DMS153 treated with DMSO at 0.1 percent for 48 hours (cell line): Measurements from ENCODE around the gene TACC3.
"Not testable (repeated sequence)": the region's sequence is repeated elsewhere in the genome, so short reads cannot be mapped to it uniquely, and the experiment has no call there.

ENCODE experiments used
- DNase-seq: peaks from one replicate; lab custom pipeline; 2025; ENCODE audit not compliant: unreplicated experiment; lab: John Stamatoyannopoulos, UW

The TACC3 gene

DNA sequence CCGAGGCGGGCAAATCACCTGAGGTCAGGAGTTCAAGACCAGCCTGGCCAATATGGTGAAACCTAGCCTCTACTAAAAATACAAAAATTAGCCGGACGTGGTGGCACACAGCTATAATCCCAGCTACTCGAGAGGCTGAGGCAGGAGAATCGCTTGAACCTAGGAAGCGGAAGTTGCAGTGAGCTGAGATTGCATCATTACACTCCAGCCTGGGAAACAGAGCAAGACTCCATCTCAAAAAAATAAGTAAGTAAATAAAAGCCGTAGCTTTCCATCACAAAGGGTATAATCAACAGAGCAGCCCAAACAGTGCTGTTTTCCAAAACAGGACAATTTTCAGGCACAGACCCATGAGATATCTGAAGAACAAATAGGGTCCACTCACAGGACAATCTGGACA lies 19.6 kb upstream of the TACC3 start:
- DNase-seq: not testable (repeated sequence)

DNA sequence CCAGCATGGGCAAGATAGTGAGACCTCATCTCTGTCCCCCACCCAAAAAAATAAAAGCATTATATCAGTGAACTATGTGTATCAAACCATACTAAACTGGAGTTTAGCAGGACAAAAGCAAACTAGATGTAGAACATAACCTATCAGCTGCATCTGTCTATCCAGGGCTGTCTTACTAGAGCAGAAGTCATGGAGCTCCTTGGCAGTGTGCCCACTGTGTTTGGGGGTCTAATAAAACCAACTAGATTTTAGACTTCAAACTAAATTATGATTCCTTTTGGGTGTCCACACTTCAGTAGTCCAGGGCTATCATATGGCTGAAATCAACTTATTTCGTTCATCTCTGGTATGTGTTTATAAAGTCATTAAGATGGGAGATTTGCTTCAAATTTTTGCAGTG lies 17.5 kb upstream of the TACC3 start:
- no peak for DNase-seq

GRCh38 chr4:1705732-1706131 lies 15.6 kb upstream of the TACC3 start:
- DNase-seq: no peak

DNA sequence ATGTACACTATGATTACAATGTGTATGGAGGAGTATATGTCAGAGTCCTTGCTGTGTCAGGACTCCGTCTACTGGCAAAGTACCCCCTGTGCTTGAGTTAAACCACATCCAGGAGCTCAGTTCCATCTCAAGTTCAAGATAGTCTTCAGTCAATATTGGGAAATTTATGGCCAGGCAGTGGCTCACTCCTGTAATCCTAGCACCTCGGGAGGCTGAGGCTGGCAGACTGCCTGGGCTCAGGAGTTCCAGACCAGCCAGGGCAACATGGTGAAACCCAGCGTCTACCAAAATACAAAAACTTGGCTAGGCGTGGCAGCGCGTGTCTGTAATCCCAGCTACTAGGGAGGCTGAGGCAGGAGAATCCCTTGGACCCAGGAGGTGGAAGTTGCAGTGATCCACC lies 15.0 kb upstream of the TACC3 start:
- no peak for DNase-seq

GRCh38 chr4:1708581-1708980 lies 12.7 kb upstream of the TACC3 start:
- no peak for DNase-seq

DNA sequence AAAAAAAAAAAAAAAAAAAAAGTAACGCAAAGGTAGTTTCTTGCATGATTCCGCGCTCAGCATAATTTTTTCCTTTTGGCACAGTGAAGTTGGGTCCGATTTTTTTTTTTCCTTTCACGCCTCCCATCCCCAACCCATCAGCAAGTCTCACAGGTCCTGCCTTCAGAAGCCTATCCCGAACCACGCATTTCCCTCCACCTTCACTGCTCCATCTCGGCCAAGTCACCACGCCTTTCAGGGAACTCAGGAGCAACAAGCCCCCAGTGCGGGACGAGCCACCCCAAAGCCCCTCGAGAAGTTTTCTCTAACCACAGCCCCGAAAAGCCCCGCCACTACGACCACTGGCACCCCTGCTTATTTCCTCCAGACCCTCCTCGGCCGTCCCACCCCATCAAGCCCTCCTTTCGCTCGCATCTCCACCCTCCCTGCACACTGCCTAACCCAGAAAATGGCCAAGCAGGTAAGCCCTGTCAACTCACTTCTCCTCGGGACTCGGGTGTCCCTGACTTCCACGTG lies 10.2 kb upstream of the TACC3 start:
- no peak for DNase-seq

DNA sequence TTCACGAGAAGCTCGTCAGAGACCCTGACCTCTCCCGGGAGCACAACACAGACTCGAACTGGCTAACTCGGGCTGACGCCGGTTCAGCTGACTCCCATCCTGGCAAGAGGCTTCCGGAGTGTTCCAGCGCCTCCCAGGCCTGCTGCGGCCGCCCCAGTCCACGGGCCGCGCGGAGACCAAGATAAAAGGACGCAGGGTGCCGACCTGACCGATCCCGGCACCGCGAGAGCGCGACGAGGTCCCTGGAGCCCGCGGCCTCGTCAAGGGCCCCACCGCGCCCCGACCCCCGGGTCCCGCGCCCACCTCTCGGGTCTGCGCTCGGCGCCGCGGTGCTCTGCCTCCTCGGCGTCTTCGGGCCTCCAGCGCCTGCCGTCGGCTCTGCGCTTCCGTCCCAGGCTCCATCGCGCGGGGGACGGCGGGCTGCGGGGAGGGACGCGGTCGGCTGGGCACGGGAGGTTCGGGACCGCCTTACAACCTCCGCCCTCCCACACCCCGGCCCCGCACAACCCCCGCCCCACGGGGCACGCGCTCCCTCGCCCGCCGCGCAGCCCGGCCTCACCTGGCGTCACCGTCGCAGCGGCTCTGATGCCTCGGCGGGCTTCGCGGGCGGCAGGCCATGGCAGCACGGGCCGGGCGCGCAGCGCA lies 9.6 kb upstream of the TACC3 start:
- no peak for DNase-seq

DNA sequence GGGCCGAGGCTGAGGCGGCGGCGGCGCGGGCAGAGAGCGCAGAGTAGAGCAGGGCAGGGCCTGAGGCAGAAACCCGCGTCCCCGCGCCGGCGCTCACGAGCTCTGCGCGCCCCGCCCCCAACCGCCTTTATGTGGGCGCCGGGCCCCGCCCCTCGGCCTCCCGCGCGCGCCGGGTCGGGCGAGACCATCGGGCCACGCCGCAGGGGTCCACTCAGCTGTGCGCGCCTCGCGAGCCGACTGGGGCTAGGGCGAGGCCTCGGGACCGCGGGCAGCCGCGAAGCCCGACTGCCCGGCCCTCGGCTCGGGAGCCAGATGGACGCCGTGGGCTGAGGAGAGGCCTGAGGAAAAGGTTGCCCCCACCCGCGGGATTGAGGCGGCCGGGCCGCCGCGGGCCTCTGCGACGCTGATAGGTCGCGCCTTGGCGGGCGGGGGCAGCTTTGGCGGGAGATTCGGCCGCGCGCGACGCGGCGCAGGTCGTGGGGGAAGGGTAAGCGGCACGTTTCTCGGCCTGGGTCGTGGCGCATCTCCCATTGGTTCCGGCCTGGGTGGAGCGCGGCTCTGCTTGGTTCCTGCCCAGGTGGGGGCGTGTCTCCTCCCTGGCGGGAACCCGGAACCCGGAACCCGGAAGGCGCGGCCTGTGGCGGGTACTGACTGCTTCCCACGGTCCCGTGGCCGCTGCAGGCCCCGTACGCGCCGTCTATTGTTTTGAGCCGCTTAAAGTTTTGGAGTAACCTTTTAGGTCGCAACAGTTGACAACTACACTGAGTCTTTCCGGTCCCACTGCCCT lies 8.9 kb upstream of the TACC3 start, which contains the start of gene SLBP:
SLBP (minus strand) TSS at position 104 of the 787 bp plus-strand sequence. CDS start 131 bp downstream, outside the sequence.
- DNase-seq: peak; percentile 56

GRCh38 chr4:1713003-1713851 lies 8.1 kb upstream of the TACC3 start:
- DNase-seq: no peak

DNA sequence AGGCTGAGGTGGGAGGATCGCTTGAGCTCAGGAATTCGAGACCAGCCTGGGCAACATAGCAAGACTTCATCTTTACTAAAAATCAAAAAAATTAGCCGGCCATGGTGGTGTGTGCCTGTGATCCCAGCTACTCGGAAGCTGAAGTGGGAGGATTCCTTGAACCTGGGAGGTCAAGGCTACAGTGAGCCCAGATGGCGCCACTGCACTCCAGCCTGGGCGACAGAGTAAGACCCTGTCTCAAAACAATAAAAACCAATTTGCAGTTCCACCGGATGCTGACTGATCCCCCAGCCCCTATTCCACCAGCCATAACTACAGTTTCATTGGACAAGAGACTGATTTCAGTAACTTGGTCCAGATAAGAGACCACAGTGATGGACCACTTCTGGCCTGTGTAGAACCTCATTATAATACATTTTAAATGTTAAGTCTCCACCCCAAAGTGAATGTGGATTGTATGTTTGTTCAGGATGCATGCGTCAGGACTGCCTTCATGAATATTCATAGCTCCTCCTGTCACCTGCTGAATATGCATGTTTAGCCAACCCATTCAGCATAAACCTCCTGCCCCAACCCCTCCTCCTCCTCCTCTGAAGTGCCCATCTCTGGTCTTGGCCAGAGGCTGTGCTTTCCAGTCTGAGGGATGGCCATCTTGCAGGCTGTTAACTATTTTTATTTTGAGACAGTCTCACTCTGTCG lies 6.9 kb upstream of the TACC3 start:
- no peak for DNase-seq

GRCh38 chr4:1715002-1715758 lies 6.1 kb upstream of the TACC3 start:
- no peak for DNase-seq

DNA sequence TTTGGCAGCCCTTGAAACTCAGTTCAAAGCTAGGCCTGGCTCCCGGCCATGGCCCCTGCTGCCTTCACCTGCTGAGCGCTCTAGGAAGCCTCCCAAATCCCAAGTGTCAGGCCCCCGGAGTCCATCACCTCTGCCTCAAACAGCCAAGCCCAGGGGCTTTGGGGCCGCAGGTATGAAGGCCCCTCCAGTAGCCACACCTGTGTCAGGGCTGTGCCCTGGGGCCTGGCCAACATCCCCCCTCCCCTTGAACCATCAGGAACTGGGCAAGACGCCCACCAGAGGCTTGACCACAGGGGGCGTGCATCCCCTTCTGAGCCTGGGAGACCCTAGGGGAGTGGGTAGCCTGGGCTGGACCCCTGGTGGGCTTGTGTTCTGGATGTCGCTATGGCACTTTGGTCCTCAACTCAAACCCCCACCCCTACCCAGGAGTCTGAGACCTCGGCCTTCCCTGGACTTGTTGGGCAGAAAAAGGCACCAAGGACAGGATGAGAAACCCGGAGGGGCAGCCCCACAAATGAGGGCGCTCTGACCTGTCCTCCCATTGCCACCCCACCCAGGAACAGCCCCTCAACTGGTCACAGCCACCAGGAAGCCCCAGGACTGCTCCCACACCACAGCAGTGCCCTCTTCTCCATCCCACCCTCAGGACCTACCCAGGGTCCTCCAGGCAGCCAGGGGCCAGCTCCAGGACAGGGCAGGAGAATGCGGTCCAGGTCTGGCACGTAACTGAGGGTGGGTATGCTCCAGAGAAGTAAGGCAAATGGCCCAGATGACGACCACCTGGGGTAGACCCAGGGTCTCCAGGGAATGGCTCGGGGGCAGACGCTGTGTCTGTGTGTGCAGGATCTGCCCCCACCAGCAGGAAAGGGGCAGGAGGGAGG lies 5.0 kb upstream of the TACC3 start:
- DNase-seq: no peak

DNA sequence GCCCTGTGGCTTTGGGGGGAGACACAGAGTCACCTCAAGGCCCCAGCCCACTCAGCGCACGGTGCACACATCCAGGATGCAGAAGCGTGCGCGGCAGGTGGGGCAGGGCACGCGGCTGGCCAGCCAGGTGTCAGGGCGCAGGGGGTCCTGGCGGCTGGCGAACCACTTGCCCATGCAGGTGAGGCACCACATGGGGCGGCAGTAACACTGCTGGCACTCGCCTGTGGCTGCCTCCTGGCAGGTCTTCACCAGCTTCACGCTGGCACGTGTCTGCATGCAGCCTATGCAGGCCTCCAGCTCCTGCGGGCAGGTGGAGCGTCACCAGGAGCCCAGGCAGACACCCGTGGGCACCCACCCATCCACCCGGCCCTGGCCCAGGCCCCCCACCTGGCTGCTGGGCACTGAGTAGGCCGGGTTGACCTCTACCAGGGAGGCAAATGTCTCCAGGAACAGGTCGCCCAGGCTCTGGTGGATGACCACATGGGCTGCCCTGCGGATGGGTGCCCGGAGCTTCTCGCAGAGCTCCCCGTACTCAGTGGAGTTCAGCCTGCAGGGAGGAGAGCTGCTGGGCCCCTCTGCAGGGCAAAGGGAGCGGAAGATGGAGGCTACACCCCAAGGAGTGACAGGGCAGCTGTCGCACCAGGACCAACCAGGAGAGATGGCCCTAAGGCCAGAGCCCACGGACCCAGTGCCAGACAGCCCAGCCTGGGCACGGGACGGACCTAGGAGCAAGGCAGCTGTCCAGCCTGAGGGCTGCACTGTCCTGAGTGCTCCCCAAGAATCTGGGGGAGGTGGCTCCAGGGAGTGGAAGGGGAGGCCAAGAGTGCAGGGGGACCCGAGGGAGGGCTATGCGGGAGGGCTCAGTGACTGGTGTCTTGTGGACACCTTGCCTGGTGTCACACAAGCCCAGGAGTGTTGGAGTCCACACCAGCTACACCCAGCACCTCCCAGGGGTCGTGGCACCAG lies 3.9 kb upstream of the TACC3 start:
- no peak for DNase-seq

DNA sequence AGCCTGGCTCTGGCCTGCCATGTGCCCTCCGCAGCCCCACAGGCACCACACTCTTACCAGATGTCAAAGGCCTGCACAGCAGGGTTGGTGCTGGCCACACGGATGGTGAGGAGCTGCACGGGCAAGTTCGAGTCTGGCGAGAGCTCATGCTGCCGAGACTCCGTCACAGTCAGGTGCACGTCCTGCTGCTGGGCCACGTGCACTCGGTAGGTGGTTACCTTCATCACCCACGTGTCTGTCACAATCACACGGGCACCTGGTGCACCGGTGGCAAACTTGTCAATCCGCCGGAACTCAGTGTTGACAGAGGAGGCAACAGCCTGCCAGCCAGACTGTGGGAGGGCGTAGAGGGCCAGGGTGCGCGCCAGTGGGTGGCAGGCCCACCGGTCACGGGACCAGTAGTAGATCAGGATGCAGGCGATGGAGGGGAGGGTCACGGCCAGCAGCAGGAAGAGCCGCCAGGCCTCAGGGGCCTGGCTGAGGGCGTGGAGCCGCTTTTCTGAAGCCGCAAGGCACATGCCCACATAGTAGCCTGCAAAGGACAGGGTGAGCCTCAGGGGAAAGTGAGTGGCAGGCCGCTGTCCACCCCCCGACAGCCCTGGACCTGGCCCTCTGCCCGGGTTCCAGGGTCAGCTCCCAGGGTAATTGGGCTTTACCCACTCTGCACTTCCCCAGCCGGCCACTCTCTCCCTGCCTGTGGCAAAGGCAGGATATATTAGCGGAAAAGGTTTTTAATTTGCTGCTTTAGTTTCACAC lies 3.0 kb upstream of the TACC3 start:
- DNase-seq: no peak

DNA sequence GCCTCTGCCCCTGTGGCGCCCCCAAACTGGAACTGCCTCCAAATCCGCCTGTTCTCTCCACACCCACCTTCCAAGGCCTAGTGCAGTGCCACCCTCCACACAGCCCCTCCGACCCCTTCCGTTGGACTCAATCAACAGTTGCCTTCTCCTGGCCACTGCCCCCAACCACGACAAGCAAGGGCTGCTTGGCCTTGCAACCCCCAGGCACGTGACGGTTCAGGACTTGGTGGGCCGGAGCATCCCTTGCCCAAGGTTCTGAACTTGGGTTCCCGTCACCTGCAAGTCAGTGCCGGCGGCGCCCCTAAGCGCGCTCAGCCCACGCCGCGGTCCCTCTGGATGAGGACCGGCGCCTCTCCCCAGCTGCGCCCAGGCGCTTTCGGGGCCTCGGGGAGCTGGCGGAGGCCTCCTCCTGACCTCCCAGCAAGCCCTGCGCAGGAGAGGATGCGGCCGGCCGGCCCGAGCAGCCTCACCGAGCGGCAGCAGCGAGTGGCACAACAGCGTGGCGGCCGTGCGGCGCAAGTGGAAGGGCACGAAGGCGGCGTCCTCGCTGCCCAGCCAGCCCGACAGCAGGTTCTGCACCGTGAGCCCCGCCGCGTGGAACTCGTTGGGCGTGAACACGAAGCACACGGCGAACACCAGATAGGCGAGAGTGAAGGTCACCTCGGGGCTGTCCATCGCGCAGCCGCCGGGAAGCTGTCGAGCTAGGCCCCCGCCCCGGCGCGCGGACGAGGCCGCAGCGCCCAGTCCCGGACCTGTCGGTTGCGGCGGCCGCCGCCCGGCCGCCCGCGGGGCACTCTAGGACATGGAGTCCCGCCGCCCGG lies 948 bp upstream of the TACC3 start:
- no peak for DNase-seq
